IPS-20b (cell line): Measurements from ENCODE around the gene CYP24A1.
A peak's percentile ranks its signal among the peaks of the same experiment; 100 is the strongest.

Experiments
- H3K27ac ChIP-seq: one replicate; pipeline ENCODE4 v1.5.1; 2013; ENCODE audit warnings: low read length
- H3K27me3 ChIP-seq: 2 replicates; pipeline ENCODE4 v1.6.1; 2013; ENCODE audit warnings: mild to moderate bottlenecking, low read length, inconsistent platforms; ENCODE audit not compliant: insufficient read depth
- H3K36me3 ChIP-seq: 2 replicates; pipeline ENCODE4 v1.6.1; 2013; ENCODE audit warnings: low read depth, mild to moderate bottlenecking, inconsistent platforms, low read length, moderate library complexity; ENCODE audit not compliant: insufficient read depth
- H3K4me1 ChIP-seq: 2 replicates; pipeline ENCODE4 v1.6.1; 2013; ENCODE audit warnings: mild to moderate bottlenecking, control low read depth, inconsistent platforms, low read length, moderate library complexity; ENCODE audit not compliant: insufficient read depth
- H3K4me3 ChIP-seq: 2 replicates; pipeline ENCODE4 v1.5.1; 2013; ENCODE audit warnings: mild to moderate bottlenecking, low read length, inconsistent platforms
- H3K9ac ChIP-seq: 2 replicates; pipeline ENCODE4 v1.6.1; 2013; ENCODE audit warnings: low read depth, mild to moderate bottlenecking, inconsistent platforms, low read length, moderate library complexity
- H3K9me3 ChIP-seq: 2 replicates; pipeline ENCODE4 v1.6.1; 2013; ENCODE audit warnings: mild to moderate bottlenecking, low read depth, low read length, inconsistent platforms; ENCODE audit not compliant: insufficient read depth

CYP24A1 gene

DNA sequence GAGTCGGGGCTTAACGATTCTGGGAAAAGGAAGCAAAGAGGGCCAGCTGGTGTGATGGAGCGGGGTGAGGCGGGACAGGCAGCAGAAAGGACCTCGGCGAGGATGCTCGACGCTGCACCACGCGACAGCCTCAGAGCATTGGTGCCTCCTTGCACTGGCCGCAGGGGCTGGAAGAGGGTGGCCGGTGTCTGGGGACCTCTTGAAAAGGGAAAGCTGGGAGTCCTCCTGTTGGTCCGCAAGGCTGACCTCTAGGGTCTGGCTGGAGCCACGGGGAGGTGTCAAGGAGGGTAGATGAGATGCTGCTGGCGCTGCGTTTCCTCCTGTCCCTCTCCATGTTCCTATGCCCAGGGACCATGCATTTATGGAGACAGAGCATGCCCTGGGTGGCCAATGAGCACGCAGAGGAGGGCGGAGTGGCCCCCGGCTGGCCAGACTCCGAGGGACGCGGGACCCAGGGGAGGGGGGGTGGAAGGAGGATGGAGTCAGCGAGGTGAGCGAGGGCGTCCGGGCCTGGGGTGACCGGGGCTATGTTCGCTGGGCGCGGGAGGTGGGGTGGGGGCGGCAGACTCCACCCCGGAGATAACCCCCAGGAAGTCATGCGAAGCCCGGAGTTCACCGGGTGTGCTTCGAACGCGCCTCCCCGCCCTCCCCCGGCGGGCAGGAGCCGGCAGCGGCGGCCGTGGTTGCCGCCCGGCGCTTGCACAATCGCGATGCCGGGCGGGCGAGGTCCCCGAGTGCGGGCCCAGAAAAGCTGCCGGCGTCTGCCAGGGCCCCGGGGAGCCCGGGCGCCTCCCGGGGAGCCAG lies at the start of gene CYP24A1:
Gene CYP24A1, minus strand, starts transcription at position 334 of the 804 bp plus-strand sequence. CDS start 407 bp downstream, outside the sequence.
- no peak within 1 kb of the TSS for H3K9ac ChIP-seq
- peaks cover 81% of the 10 kb centered on the region for H3K27me3 ChIP-seq
- H3K4me1 ChIP-seq = no peaks in the 10 kb centered on the region

GRCh38 chr20:54223285-54223684 lies 49.5 kb upstream of the CYP24A1 start:
- peaks cover 7% of the 10 kb centered on the region for H3K36me3 ChIP-seq
- peaks cover 22% of the 10 kb centered on the region for H3K4me1 ChIP-seq
- H3K4me3 ChIP-seq = no peak overlapping the region; the same call in 1 of the 2 replicates
- H3K9ac ChIP-seq = no peak overlapping the region
- no peak overlapping the region for H3K27ac ChIP-seq
- H3K9me3 ChIP-seq = no peaks in the 10 kb centered on the region
- H3K27me3 ChIP-seq = no peaks in the 10 kb centered on the region

More for the DNA sequence above, at the start of gene CYP24A1:
- Histone ChIP-seq H3K27ac (no peak within 1 kb of the TSS), H3K9me3 (no peaks in the 10 kb centered on the region), H3K4me3 (peak within 1 kb of the TSS; percentile 60), H3K36me3 (no peaks in the 10 kb centered on the region)

DNA sequence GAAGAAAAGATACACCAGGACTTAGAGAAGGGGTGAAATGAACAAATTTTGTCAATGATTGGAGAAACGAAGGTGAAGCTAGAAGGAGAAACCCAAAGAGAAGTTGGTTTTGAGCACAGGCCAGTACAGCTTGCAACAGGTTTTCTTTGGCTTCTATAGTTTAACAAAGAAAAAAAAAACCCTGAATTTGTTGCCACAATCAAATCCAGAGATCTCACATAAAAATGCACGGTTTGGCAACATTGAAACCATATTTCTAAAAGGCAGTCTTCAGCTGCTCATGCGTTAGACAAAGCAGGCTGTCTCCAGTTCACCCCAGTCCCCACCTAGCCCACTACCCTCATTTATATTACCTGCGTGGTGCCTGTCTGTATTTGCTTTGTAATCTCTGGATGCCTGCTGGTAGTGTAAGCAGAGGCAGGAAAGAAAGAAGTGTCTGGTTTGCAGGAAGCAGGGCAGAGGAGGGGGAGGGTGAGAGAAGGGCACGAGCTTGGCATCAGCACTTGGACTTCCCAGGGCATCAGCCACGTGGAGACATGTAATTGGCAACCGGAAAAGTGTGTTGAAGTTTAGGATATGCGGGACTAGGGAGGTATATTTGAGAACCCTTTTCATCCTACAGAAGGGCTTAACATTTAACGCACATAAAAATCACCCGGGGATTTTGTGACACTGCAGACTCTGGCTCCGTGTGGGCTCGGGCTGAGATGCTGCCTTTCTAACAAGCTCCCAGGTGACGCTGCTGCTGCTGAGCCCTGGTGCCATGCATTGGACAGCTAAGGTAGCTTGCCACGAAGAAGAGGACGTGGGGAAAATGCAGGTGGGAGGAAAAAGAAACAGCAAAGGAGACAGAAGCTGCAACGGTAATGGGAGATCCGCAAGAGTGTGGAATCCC lies 48.5 kb upstream of the CYP24A1 start:
- no peak overlapping the region for H3K27ac ChIP-seq
- H3K9ac ChIP-seq = no peak overlapping the region
- H3K4me1 ChIP-seq = peaks cover 22% of the 10 kb centered on the region
- no peaks in the 10 kb centered on the region for H3K9me3 ChIP-seq
- H3K36me3 ChIP-seq = peaks cover 14% of the 10 kb centered on the region
- H3K27me3 ChIP-seq = no peaks in the 10 kb centered on the region
- no peak overlapping the region; the same call in 1 of the 2 replicates for H3K4me3 ChIP-seq

DNA sequence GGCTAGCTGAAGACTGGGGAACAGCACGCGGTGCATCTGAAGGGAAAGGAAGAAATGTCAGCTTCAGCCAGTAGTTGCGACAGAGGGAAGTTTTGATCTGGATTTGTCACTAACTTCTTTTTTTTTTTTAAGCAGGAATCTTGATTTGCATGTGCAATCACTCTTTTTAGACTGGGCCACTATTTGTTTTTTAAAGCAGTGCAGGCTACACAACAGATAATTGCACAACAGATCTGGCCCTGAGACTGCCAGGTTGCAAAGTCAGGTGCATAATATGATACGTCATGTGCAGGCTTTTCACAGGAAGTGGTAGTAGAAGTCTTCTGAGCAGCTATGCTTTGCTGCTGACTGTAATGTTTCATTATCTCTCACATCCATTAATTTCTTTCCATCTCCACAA lies 47.6 kb upstream of the CYP24A1 start:
- no peaks in the 10 kb centered on the region for H3K27me3 ChIP-seq
- H3K27ac ChIP-seq = no peak overlapping the region
- no peaks in the 10 kb centered on the region for H3K9me3 ChIP-seq
- peaks cover 20% of the 10 kb centered on the region for H3K36me3 ChIP-seq
- no peak overlapping the region for H3K4me3 ChIP-seq
- H3K9ac ChIP-seq = no peak overlapping the region
- peaks cover 22% of the 10 kb centered on the region for H3K4me1 ChIP-seq

GRCh38 chr20:54220722-54221121 lies 46.9 kb upstream of the CYP24A1 start:
- Histone ChIP-seq H3K27ac (no peak overlapping the region), H3K9me3 (no peaks in the 10 kb centered on the region), H3K9ac (no peak overlapping the region), H3K36me3 (peaks cover 26% of the 10 kb centered on the region), H3K4me1 (peaks cover 22% of the 10 kb centered on the region), H3K27me3 (no peaks in the 10 kb centered on the region), H3K4me3 (no peak overlapping the region)

DNA sequence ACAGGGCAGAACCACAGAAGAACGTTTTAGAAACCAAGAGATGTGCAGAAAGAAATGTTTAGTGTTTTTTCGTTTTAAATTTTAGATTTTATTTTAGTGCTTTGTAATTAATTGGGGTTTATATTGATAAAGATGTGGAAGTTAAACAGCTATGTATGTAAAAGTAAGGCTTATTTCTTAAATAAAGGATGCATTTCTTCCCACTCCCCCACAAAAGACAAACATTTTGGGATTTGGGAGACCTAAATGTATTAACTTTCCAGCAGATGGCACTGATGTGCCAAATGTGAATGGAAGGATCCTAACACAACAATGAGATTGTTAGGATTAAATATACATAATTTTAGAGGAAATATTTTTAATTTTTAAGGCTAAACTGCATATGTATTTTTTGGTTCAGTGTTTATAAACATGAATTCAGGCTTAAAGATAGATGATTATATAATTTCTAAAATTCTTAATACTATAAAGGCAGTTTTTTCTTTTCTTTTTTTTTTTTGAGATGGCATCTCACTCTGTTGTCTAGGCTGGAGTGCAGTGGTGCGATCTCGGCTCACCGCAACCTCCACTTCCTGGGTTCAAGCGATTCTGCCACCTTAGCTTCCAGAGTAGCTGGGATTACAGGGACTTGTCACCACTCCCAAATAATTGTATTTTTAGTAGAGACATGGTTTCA lies 46.1 kb upstream of the CYP24A1 start:
- Histone ChIP-seq H3K36me3 (peaks cover 35% of the 10 kb centered on the region), H3K9me3 (no peaks in the 10 kb centered on the region), H3K9ac (no peak overlapping the region), H3K4me1 (peaks cover 22% of the 10 kb centered on the region), H3K4me3 (no peak overlapping the region), H3K27me3 (no peaks in the 10 kb centered on the region), H3K27ac (no peak overlapping the region)

DNA sequence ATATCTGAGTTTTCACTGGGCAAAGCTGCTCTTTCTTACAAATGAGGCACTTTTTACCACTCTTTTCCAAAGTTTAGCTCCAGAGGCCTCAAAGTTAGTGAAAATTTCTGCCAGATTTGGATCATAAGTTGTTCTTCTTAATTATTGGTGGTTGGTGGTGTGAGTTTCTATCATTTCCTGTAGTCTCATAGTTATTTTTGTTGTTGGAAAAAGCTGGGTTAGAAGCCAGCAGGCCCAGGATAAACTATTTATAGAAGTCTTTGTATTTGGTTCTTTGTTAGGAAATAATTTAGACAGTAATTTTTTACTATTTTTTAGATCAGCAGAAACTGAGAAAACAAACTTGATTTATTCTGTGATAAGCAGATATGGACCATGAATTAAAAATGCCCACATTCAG lies 44.7 kb upstream of the CYP24A1 start:
- Histone ChIP-seq H3K27ac (no peak overlapping the region), H3K4me1 (peaks cover 16% of the 10 kb centered on the region), H3K36me3 (peaks cover 43% of the 10 kb centered on the region), H3K9ac (no peak overlapping the region), H3K4me3 (no peak overlapping the region), H3K27me3 (no peaks in the 10 kb centered on the region), H3K9me3 (no peaks in the 10 kb centered on the region)

DNA sequence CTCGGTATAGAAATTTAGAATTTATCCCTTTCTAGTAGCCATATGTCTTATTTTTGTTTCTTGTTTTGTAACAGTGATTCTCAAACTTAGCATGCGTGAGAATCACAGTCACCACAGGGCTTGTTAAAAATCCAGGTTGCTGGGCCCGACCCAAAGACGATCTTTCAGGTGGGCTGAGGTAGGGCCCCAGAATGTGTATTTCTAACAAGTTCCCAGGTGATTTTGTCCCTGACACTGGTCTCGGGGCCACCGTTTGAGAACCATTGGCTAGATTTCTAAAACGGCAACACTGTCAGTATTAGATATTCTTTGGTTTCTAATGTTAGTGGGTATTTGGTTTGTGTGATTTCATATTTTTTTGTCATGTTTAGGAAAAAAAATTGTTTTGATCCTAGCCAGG lies 44.0 kb upstream of the CYP24A1 start:
- peaks cover 13% of the 10 kb centered on the region for H3K4me1 ChIP-seq
- no peaks in the 10 kb centered on the region for H3K9me3 ChIP-seq
- no peaks in the 10 kb centered on the region for H3K27me3 ChIP-seq
- H3K27ac ChIP-seq = no peak overlapping the region
- no peak overlapping the region for H3K4me3 ChIP-seq
- H3K36me3 ChIP-seq = peaks cover 43% of the 10 kb centered on the region
- H3K9ac ChIP-seq = no peak overlapping the region

GRCh38 chr20:54215157-54215789 lies 41.5 kb upstream of the CYP24A1 start:
- Histone ChIP-seq H3K4me1 (no peaks in the 10 kb centered on the region; the same call in 1 of the 2 replicates), H3K27me3 (no peaks in the 10 kb centered on the region), H3K9me3 (no peaks in the 10 kb centered on the region), H3K36me3 (peaks cover 61% of the 10 kb centered on the region), H3K9ac (no peak overlapping the region), H3K27ac (no peak overlapping the region), H3K4me3 (no peak overlapping the region)

DNA sequence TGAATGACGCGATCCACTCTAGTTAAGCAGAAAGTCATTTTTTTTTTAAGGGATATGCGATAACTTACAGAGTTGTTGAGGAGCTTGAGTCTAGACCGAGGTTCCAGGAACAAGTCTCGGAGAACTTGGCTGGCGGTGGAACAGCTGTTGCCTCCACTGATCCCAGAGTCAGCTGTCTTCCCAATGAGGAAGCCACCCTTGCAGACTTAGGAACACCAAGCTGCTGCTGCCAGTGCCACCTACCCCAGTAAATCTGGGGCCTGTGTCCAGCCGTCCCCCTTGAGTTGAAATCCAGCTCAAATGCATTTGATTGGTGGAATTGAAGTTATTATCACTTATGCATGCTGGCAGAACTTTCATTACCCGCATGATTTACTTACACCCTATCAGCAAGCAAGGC lies 40.8 kb upstream of the CYP24A1 start:
- Histone ChIP-seq H3K9ac (no peak overlapping the region), H3K36me3 (peaks cover 61% of the 10 kb centered on the region), H3K4me1 (peaks cover 2% of the 10 kb centered on the region; the same call in 1 of the 2 replicates), H3K27me3 (no peaks in the 10 kb centered on the region), H3K4me3 (no peak overlapping the region), H3K9me3 (no peaks in the 10 kb centered on the region), H3K27ac (no peak overlapping the region)

DNA sequence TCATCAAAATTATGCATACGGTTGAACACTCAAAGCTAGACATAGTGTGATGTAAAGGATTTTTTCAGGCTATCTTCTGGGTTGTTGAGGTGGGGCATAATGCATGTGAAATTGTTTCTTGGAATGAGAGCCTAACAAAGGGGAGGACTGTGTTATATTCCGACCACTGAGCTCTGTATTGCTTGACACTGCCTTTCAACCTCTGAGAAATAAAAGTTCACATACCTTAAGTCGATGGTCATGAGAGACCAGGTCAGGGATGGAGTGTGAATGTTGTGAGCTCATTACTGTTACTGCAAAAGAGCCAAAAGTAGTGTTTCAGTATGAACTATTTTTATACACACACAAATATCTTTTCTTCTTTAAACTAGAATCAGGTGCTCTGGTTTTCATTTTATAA lies 39.1 kb upstream of the CYP24A1 start:
- peaks cover 6% of the 10 kb centered on the region; the same call in 1 of the 2 replicates for H3K4me1 ChIP-seq
- H3K27me3 ChIP-seq = no peaks in the 10 kb centered on the region
- no peak overlapping the region for H3K4me3 ChIP-seq
- peaks cover 53% of the 10 kb centered on the region for H3K36me3 ChIP-seq
- no peaks in the 10 kb centered on the region for H3K9me3 ChIP-seq
- no peak overlapping the region for H3K27ac ChIP-seq
- H3K9ac ChIP-seq = no peak overlapping the region
